IPS-20b (cell line): ENCODE data around the gene IL3.

Experiments
- H3K27ac ChIP-seq: one replicate; pipeline ENCODE4 v1.5.1; 2013; ENCODE audit warnings: low read length
- H3K27me3 ChIP-seq: 2 replicates; pipeline ENCODE4 v1.6.1; 2013; ENCODE audit warnings: mild to moderate bottlenecking, low read length, inconsistent platforms; ENCODE audit not compliant: insufficient read depth
- H3K36me3 ChIP-seq: 2 replicates; pipeline ENCODE4 v1.6.1; 2013; ENCODE audit warnings: low read depth, mild to moderate bottlenecking, inconsistent platforms, low read length, moderate library complexity; ENCODE audit not compliant: insufficient read depth
- H3K4me1 ChIP-seq: 2 replicates; pipeline ENCODE4 v1.6.1; 2013; ENCODE audit warnings: mild to moderate bottlenecking, control low read depth, inconsistent platforms, low read length, moderate library complexity; ENCODE audit not compliant: insufficient read depth
- H3K4me3 ChIP-seq: 2 replicates; pipeline ENCODE4 v1.5.1; 2013; ENCODE audit warnings: mild to moderate bottlenecking, low read length, inconsistent platforms
- H3K9ac ChIP-seq: 2 replicates; pipeline ENCODE4 v1.6.1; 2013; ENCODE audit warnings: low read depth, mild to moderate bottlenecking, inconsistent platforms, low read length, moderate library complexity
- H3K9me3 ChIP-seq: 2 replicates; pipeline ENCODE4 v1.6.1; 2013; ENCODE audit warnings: mild to moderate bottlenecking, low read depth, low read length, inconsistent platforms; ENCODE audit not compliant: insufficient read depth

Gene IL3

GRCh38 chr5:132069994-132070393, 9.5 kb downstream of the IL3 start:
- Histone ChIP-seq H3K27me3 (no peaks in the 10 kb centered on the region), H3K27ac (no peak overlapping the region), H3K9ac (no peak overlapping the region), H3K9me3 (no peaks in the 10 kb centered on the region), H3K4me3 (no peak overlapping the region), H3K36me3 (no peaks in the 10 kb centered on the region), H3K4me1 (no peaks in the 10 kb centered on the region)

GRCh38 chr5:132070460-132071337, 10.2 kb downstream of the IL3 start:
- H3K4me1 ChIP-seq = no peaks in the 10 kb centered on the region
- H3K9ac ChIP-seq = no peak overlapping the region
- no peak overlapping the region for H3K27ac ChIP-seq
- no peaks in the 10 kb centered on the region for H3K36me3 ChIP-seq
- no peak overlapping the region for H3K4me3 ChIP-seq
- H3K9me3 ChIP-seq = no peaks in the 10 kb centered on the region
- no peaks in the 10 kb centered on the region for H3K27me3 ChIP-seq

- Histone ChIP-seq H3K27ac (no peak overlapping the region), H3K9ac (no peak overlapping the region), H3K36me3 (no peaks in the 10 kb centered on the region), H3K4me1 (no peaks in the 10 kb centered on the region), H3K4me3 (no peak overlapping the region), H3K9me3 (no peaks in the 10 kb centered on the region), H3K27me3 (no peaks in the 10 kb centered on the region)
Observed at GRCh38 chr5:132071338-132071707, 10.9 kb downstream of the IL3 start.

- Histone ChIP-seq H3K9me3 (no peaks in the 10 kb centered on the region), H3K27me3 (no peaks in the 10 kb centered on the region), H3K27ac (no peak overlapping the region), H3K4me1 (no peaks in the 10 kb centered on the region), H3K9ac (no peak overlapping the region), H3K36me3 (no peaks in the 10 kb centered on the region), H3K4me3 (no peak overlapping the region)
Observed at GRCh38 chr5:132072070-132072469, 11.6 kb downstream of the IL3 start.

GRCh38 chr5:132072528-132072927, 12.1 kb downstream of the IL3 start:
- H3K9ac ChIP-seq = no peak overlapping the region
- no peaks in the 10 kb centered on the region for H3K27me3 ChIP-seq
- H3K9me3 ChIP-seq = no peaks in the 10 kb centered on the region
- no peak overlapping the region for H3K27ac ChIP-seq
- no peaks in the 10 kb centered on the region for H3K36me3 ChIP-seq
- no peak overlapping the region for H3K4me3 ChIP-seq
- no peaks in the 10 kb centered on the region for H3K4me1 ChIP-seq

- Histone ChIP-seq H3K9ac (no peak within 1 kb of the TSS), H3K27ac (no peak within 1 kb of the TSS), H3K27me3 (no peaks in the 10 kb centered on the region), H3K36me3 (no peaks in the 10 kb centered on the region), H3K4me1 (no peaks in the 10 kb centered on the region), H3K9me3 (no peaks in the 10 kb centered on the region), H3K4me3 (no peak within 1 kb of the TSS)
Observed at GRCh38 chr5:132073231-132074013, 13.0 kb downstream of the IL3 start, which contains the start of gene CSF2. Gene CSF2, plus strand, starts transcription at chr5:132073789. Its CDS starts 35 bp downstream, at chr5:132073824.

GRCh38 chr5:132074091-132074771, 13.8 kb downstream of the IL3 start:
- H3K9ac ChIP-seq = no peak overlapping the region
- no peaks in the 10 kb centered on the region for H3K9me3 ChIP-seq
- H3K4me3 ChIP-seq = no peak overlapping the region
- no peaks in the 10 kb centered on the region for H3K4me1 ChIP-seq
- H3K27ac ChIP-seq = no peak overlapping the region
- no peaks in the 10 kb centered on the region for H3K27me3 ChIP-seq
- no peaks in the 10 kb centered on the region for H3K36me3 ChIP-seq

GRCh38 chr5:132074772-132075718, 14.6 kb downstream of the IL3 start:
- Histone ChIP-seq H3K27me3 (no peaks in the 10 kb centered on the region), H3K9me3 (no peaks in the 10 kb centered on the region), H3K36me3 (no peaks in the 10 kb centered on the region), H3K4me3 (no peak overlapping the region), H3K4me1 (no peaks in the 10 kb centered on the region), H3K9ac (no peak overlapping the region), H3K27ac (no peak overlapping the region)

- Histone ChIP-seq H3K27ac (no peak overlapping the region), H3K36me3 (no peaks in the 10 kb centered on the region), H3K4me1 (no peaks in the 10 kb centered on the region), H3K4me3 (no peak overlapping the region), H3K27me3 (no peaks in the 10 kb centered on the region), H3K9me3 (no peaks in the 10 kb centered on the region), H3K9ac (no peak overlapping the region)
Observed at GRCh38 chr5:132075719-132076077, 15.2 kb downstream of the IL3 start.

- Histone ChIP-seq H3K4me1 (no peaks in the 10 kb centered on the region), H3K27ac (no peak overlapping the region), H3K9me3 (no peaks in the 10 kb centered on the region), H3K27me3 (no peaks in the 10 kb centered on the region), H3K36me3 (no peaks in the 10 kb centered on the region), H3K4me3 (no peak overlapping the region), H3K9ac (no peak overlapping the region)
Observed at GRCh38 chr5:132076202-132076830, 15.9 kb downstream of the IL3 start.
